ENCODE results near the gene KNDC1. TPM values are rescaled to one million over a fixed set of nuclear protein-coding genes. Genes with fewer than 3 reads are reported as not detected.

KNDC1 gene
- total and polyA plus RNA-seq, 2 donors (not counting 3 experiments of a cell fraction or from before 2014, with no cell fraction given): not detected

DNA sequence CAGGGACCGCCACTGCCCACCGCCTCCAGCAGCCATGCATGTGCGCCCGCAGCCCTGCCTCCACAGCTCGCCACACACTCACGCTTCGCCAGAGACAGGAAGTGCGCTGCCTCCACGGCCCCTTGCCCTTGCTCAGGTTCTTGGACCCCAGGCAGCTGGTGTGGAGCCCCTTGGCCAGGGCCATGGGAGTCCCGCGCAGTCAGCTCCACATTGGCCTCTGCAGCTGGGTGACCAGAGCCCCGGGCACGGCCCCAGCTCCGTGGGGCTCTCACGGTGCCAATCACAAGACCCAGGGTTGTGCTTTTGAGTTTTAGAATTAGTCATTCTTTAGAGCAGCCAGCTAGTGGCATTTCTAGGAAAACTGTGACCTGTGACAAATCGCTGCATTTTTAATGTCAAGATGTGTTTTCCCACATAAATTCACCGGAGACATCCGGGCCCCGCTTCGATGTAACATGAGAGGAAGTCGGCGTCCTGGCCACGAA is 65.7 kb downstream of the KNDC1 start:
- Histone ChIP-seq H3K4me1 (ENCODE audit: control insufficient read depth, extremely low read depth, insufficient read depth, low read length) (no peaks in the 10 kb centered on the region), H3K36me3 (ENCODE audit: control insufficient read depth in 2 of 2, extremely low read depth in 1 of 2, insufficient read depth in 2 of 2, low read length in 2 of 2) (no peaks in the 10 kb centered on the region), H4K20me1 (replicated peaks; ENCODE audit: control insufficient read depth, extremely low read depth, insufficient read depth, low read length) (no peaks in the 10 kb centered on the region), H3K27me3 (ENCODE audit: control insufficient read depth in 2 of 2, insufficient read depth in 2 of 2, low read length in 2 of 2) (peaks cover 9 to 15% of the 10 kb centered on the region in 2 experiments), H3K4me2 (ENCODE audit: insufficient read depth, low read length) (no peak overlapping the region), H3K27ac (ENCODE audit: insufficient read depth, low read depth, low read length) (no peak overlapping the region), H2AFZ (ENCODE audit: low read depth, low read length) (no peak overlapping the region), H3K79me2 (ENCODE audit: control insufficient read depth, insufficient read depth, low read length) (no peaks in the 10 kb centered on the region), H3K9me3 (replicated peaks; ENCODE audit: control insufficient read depth, insufficient read depth, low read length) (no peaks in the 10 kb centered on the region), H3K9me1 (replicated peaks; ENCODE audit: control insufficient read depth, extremely low read depth, insufficient read depth, low read length) (no peaks in the 10 kb centered on the region), H3K9ac (replicated peaks; ENCODE audit: extremely low read depth, insufficient read depth, low read length) (no peak overlapping the region), H3K4me3 (replicated peaks in 1 of 3; ENCODE audit: insufficient read depth in 1 of 3, low read depth in 1 of 3, low read length in 3 of 3) (no peak overlapping the region)
- dilution Hi-C loops (cut with MboI; ENCODE audit: extremely low pct_ligation_motif_present, low sequenced_read_pairs) (no loop called here), intact Hi-C loops (cut with micrococcal nuclease) (no loop called here)
- POLR2A ChIA-PET: no interaction called here
- CTCF ChIA-PET: no interaction called here
- no peak for FAIRE-seq
- DNase-seq (ENCODE audit: low read depth, low spot score): no peak
- BruUV-seq (replicated peaks): no TSS peak
- TF ChIP-seq POLR2AphosphoS5 (IDR thresholded peaks at IDR 0.05; ENCODE audit: insufficient read depth, low read depth, low read length) (no peak), FOS (IDR thresholded peaks at IDR 0.05; ENCODE audit: borderline replicate concordance, insufficient read depth, low read length) (no peak), POLR2A (IDR thresholded peaks at IDR 0.05; ENCODE audit: low read depth, low read length) (no peak), JUN (IDR thresholded peaks at IDR 0.05; ENCODE audit: borderline replicate concordance, insufficient read depth, insufficient read length, low read depth) (no peak)
- TF ChIP-seq, protein P1, sequence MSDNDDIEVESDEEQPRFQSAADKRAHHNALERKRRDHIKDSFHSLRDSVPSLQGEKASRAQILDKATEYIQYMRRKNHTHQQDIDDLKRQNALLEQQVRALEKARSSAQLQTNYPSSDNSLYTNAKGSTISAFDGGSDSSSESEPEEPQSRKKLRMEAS (IDR thresholded peaks at IDR 0.05; ENCODE audit: insufficient read depth, insufficient read length): no peak

DNA sequence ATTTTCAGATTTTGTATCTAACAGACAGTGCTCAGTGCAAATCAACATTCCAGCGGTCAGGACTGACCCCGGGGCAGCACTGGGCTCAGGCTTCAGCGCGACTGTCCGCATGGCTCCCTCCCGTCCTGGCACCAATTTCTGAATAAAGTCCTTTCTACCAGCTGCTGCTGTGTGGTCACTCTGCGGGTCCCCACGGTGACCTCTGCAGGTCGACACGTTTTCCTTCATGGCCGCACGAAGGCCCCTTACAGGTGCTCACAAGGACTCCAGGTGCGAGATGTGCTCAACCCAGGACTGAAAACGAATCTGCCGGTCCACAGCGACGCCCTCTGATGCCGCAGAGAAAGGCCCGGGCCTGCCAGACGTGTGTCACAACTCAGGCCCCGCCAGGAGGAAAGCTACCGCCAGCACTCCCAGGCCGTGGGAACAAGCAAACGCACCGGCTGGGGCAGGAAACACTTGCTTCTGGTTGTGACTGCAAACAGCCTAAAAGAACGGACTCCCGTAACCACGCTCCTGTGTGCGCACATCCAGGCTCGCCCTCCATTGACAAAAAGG is 66.3 kb downstream of the KNDC1 start:
- CTCF ChIA-PET: interaction anchor here (1.1 kb wide), 1 partner anchor 31 kb away, joined by 4 read pairs; no protein-coding TSS in a partner anchor
- H3K9me3 ChIP-seq (replicated peaks; ENCODE audit: control insufficient read depth, insufficient read depth, low read length): no peaks in the 10 kb centered on the region

More for the DNA sequence above, 66.3 kb downstream of the KNDC1 start:
- intact Hi-C loops (cut with micrococcal nuclease) (no loop called here), dilution Hi-C loops (cut with MboI; ENCODE audit: extremely low pct_ligation_motif_present, low sequenced_read_pairs) (no loop called here)
- no peak overlapping the region for H3K4me2 ChIP-seq (ENCODE audit: insufficient read depth, low read length)
- H4K20me1 ChIP-seq (replicated peaks; ENCODE audit: control insufficient read depth, extremely low read depth, insufficient read depth, low read length): no peaks in the 10 kb centered on the region
- TF ChIP-seq EZH2 (IDR thresholded peaks at IDR 0.05; ENCODE audit: borderline replicate concordance, low read depth, low read length, severe bottlenecking) (no peak), FOS (IDR thresholded peaks at IDR 0.05; ENCODE audit: borderline replicate concordance, insufficient read depth, low read length) (no peak), JUN (IDR thresholded peaks at IDR 0.05; ENCODE audit: borderline replicate concordance, insufficient read depth, insufficient read length, low read depth) (no peak)
- DNase-seq (ENCODE audit: low read depth, low spot score) (no peak), FAIRE-seq (no peak)
- no peak overlapping the region for H3K27ac ChIP-seq (ENCODE audit: insufficient read depth, low read depth, low read length)
- peaks cover 11 to 18% of the 10 kb centered on the region in 2 experiments for H3K27me3 ChIP-seq (ENCODE audit: control insufficient read depth in 2 of 2, insufficient read depth in 2 of 2, low read length in 2 of 2)
- H3K9ac ChIP-seq (replicated peaks; ENCODE audit: extremely low read depth, insufficient read depth, low read length): no peak overlapping the region
- no peaks in the 10 kb centered on the region for H3K36me3 ChIP-seq (ENCODE audit: control insufficient read depth in 2 of 2, extremely low read depth in 1 of 2, insufficient read depth in 2 of 2, low read length in 2 of 2)
- no peak overlapping the region for H2AFZ ChIP-seq (ENCODE audit: low read depth, low read length)
- POLR2A ChIA-PET: no interaction called here
- no peaks in the 10 kb centered on the region for H3K4me1 ChIP-seq (ENCODE audit: control insufficient read depth, extremely low read depth, insufficient read depth, low read length)
- H3K9me1 ChIP-seq (replicated peaks; ENCODE audit: control insufficient read depth, extremely low read depth, insufficient read depth, low read length): no peaks in the 10 kb centered on the region
- BruUV-seq (replicated peaks): no TSS peak
- no peaks in the 10 kb centered on the region for H3K79me2 ChIP-seq (ENCODE audit: control insufficient read depth, insufficient read depth, low read length)
- no peak overlapping the region for H3K4me3 ChIP-seq (replicated peaks in 1 of 3; ENCODE audit: insufficient read depth in 1 of 3, low read depth in 1 of 3, low read length in 3 of 3)
